ENCODE measurements around the gene LRRC51.

- TF ChIP-seq POLR2A (IDR thresholded peaks at IDR 0.05) (no peak), CTCF (IDR thresholded peaks at IDR 0.05) (no peak)
Measured at GRCh38 chr11:72103754-72104167, 23.1 kb downstream of the LRRC51 start.

Data from testis (tissue), 2 donors.